ENCODE results near the gene LRRC26.

GRCh38 chr9:137201205-137201868 is 31.5 kb upstream of the LRRC26 start:
- TF ChIP-seq, protein P1, sequence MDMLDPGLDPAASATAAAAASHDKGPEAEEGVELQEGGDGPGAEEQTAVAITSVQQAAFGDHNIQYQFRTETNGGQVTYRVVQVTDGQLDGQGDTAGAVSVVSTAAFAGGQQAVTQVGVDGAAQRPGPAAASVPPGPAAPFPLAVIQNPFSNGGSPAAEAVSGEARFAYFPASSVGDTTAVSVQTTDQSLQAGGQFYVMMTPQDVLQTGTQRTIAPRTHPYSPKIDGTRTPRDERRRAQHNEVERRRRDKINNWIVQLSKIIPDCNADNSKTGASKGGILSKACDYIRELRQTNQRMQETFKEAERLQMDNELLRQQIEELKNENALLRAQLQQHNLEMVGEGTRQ (IDR thresholded peaks at IDR 0.05): no peak
- no peak for TF ChIP-seq BCL3 (IDR thresholded peaks at IDR 0.05)
- TF ChIP-seq CTCF (IDR thresholded peaks at IDR 0.05): no peak
- no peak for TF ChIP-seq MYC (IDR thresholded peaks at IDR 0.05; ENCODE audit: borderline replicate concordance, low read length)
- TF ChIP-seq MAX (IDR thresholded peaks at IDR 0.05): no peak
- TF ChIP-seq RFX5 (IDR thresholded peaks at IDR 0.05): no peak
- TF ChIP-seq POLR2A (IDR thresholded peaks at IDR 0.05; ENCODE audit: low read length): no peak
- TF ChIP-seq HDAC2 (IDR thresholded peaks at IDR 0.05): no peak
- TF ChIP-seq, protein P2, sequence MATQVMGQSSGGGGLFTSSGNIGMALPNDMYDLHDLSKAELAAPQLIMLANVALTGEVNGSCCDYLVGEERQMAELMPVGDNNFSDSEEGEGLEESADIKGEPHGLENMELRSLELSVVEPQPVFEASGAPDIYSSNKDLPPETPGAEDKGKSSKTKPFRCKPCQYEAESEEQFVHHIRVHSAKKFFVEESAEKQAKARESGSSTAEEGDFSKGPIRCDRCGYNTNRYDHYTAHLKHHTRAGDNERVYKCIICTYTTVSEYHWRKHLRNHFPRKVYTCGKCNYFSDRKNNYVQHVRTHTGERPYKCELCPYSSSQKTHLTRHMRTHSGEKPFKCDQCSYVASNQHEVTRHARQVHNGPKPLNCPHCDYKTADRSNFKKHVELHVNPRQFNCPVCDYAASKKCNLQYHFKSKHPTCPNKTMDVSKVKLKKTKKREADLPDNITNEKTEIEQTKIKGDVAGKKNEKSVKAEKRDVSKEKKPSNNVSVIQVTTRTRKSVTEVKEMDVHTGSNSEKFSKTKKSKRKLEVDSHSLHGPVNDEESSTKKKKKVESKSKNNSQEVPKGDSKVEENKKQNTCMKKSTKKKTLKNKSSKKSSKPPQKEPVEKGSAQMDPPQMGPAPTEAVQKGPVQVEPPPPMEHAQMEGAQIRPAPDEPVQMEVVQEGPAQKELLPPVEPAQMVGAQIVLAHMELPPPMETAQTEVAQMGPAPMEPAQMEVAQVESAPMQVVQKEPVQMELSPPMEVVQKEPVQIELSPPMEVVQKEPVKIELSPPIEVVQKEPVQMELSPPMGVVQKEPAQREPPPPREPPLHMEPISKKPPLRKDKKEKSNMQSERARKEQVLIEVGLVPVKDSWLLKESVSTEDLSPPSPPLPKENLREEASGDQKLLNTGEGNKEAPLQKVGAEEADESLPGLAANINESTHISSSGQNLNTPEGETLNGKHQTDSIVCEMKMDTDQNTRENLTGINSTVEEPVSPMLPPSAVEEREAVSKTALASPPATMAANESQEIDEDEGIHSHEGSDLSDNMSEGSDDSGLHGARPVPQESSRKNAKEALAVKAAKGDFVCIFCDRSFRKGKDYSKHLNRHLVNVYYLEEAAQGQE (IDR thresholded peaks at IDR 0.05): no peak
- no peak for TF ChIP-seq PHF8 (IDR thresholded peaks at IDR 0.05; ENCODE audit: borderline replicate concordance, low read depth)
- TF ChIP-seq RCOR1 (IDR thresholded peaks at IDR 0.05; ENCODE audit: low read depth, low read length): no peak

All from A549 (cell line).